Measurements from ENCODE around the gene GALNT15. TPM values are rescaled to one million over a fixed set of nuclear protein-coding genes. Genes with fewer than 3 reads are reported as not detected.

Gene GALNT15
- total and polyA plus RNA-seq, 2 of the 4 experiments (the other 2 are of a cell fraction): 12.8 to 19.7 TPM

- Histone ChIP-seq H3K4ac (ENCODE audit: low read depth, low read length) (peak overlapping the region; percentile 23), H3K23ac (ENCODE audit: low read depth, low read length) (no peak overlapping the region), H4K8ac (ENCODE audit: low read depth in 2 of 2, low read length in 2 of 2) (peak overlapping the region; percentile 7 to 28; a peak in 1 of 4 replicates), H3K56ac (ENCODE audit: extremely low read depth, insufficient read depth, low read length) (no peak overlapping the region), H3K4me2 (ENCODE audit: low read depth, low read length) (no peak overlapping the region), H3K4me1 (ENCODE audit: control insufficient read depth, insufficient read depth, low read length) (peaks cover 14% of the 10 kb centered on the region; the same call in 1 of the 2 replicates), H2AK9ac (replicated peaks; ENCODE audit: low read depth, low read length, poor library complexity) (no peak overlapping the region), H3K14ac (replicated peaks; ENCODE audit: low read depth, low read length) (no peak overlapping the region), H3K18ac (ENCODE audit: low read depth, low read length) (no peak overlapping the region), H3K27me3 (ENCODE audit: control insufficient read depth, insufficient read depth, low read length) (no peaks in the 10 kb centered on the region), H2BK5ac (ENCODE audit: low read depth, low read length, poor library complexity, severe bottlenecking) (peak overlapping the region; percentile 12), H3K27ac (ENCODE audit: insufficient read depth, low read length) (no peak overlapping the region), H2AFZ (replicated peaks; ENCODE audit: low read length, poor library complexity) (no peak overlapping the region), H4K91ac (ENCODE audit: insufficient read depth, low read depth, low read length) (no peak overlapping the region), H3K9me1 (ENCODE audit: insufficient read depth, low read length) (peaks cover 18% of the 10 kb centered on the region), H3K36me3 (ENCODE audit: control insufficient read depth, insufficient read depth, low read length) (peaks cover 50% of the 10 kb centered on the region), H2BK120ac (ENCODE audit: low read depth, low read length) (peak overlapping the region; percentile 48), H2BK15ac (ENCODE audit: low read depth, low read length) (no peak overlapping the region; the same call in 2 of the 3 replicates), H3K9ac (ENCODE audit: low read depth, low read length) (no peak overlapping the region), H4K5ac (ENCODE audit: low read depth, low read length) (no peak overlapping the region), H2BK20ac (ENCODE audit: low read depth, low read length) (peak overlapping the region; percentile 60), H4K20me1 (ENCODE audit: insufficient read depth, low read length) (no peaks in the 10 kb centered on the region), H2AK5ac (ENCODE audit: low read depth, low read length) (peak overlapping the region; percentile 91; the same call in 1 of the 2 replicates), H3K4me3 (ENCODE audit: insufficient read depth, low read depth, low read length) (no peak overlapping the region), H3K9me3 (ENCODE audit: control insufficient read depth, insufficient read depth, low read length) (no peaks in the 10 kb centered on the region), H3K79me1 (ENCODE audit: low read depth in 1 of 2, low read length in 2 of 2) (no peaks in the 10 kb centered on the region)
- in situ Hi-C loops (cut with MboI; ENCODE audit: low sequenced_read_pairs): no loop called here
- ChIA-PET POLR2A (ENCODE audit: unreplicated experiment) (interaction anchor here (0.6 kb wide), 1 partner anchor 406 kb away, joined by 5 read pairs; no protein-coding TSS in a partner anchor), CTCF (no interaction called here)
- dilution Hi-C loops (cut with HindIII; ENCODE audit: low sequenced_read_pairs, unreplicated experiment): no loop called here
- no TSS peak for BruUV-seq (replicated peaks)
- intact Hi-C loops (cut with micrococcal nuclease): no loop called here
- WGBS, 2 experiments (ENCODE audit: extremely low coverage in 2 of 2, insufficient read length in 1 of 2): no CpG with 5 or more reads among the region's 4 CpGs
- TF ChIP-seq FOS (IDR thresholded peaks at IDR 0.05; ENCODE audit: low read depth, low read length) (peak; percentile 9; the same call in 1 of the 2 replicates), ELK1 (IDR thresholded peaks at IDR 0.05; ENCODE audit: borderline replicate concordance, low read depth, low read length) (no peak), RAD21 (IDR thresholded peaks at IDR 0.05; ENCODE audit: low read length) (no peak)
- peak; percentile 76 for ATAC-seq (ENCODE audit: low read depth)
- DNase-seq: peak; percentile 84
Observed at GRCh38 chr3:16203031-16203430, 28.6 kb downstream of the GALNT15 start.
